GM19455 (cell line): Measurements from ENCODE around the gene FSTL3.

Source experiments
- ATAC-seq: cut with Tn5 transposase; IDR thresholded peaks from one replicate; pipeline ENCODE4 v1.9.1; 2021; ENCODE audit not compliant: unreplicated experiment

Gene FSTL3

GRCh38 chr19:732148-733069 is 56.2 kb downstream of the FSTL3 start:
- ATAC-seq, result no peak
